ENCODE measurements around the gene PLA2G2C.

DNA sequence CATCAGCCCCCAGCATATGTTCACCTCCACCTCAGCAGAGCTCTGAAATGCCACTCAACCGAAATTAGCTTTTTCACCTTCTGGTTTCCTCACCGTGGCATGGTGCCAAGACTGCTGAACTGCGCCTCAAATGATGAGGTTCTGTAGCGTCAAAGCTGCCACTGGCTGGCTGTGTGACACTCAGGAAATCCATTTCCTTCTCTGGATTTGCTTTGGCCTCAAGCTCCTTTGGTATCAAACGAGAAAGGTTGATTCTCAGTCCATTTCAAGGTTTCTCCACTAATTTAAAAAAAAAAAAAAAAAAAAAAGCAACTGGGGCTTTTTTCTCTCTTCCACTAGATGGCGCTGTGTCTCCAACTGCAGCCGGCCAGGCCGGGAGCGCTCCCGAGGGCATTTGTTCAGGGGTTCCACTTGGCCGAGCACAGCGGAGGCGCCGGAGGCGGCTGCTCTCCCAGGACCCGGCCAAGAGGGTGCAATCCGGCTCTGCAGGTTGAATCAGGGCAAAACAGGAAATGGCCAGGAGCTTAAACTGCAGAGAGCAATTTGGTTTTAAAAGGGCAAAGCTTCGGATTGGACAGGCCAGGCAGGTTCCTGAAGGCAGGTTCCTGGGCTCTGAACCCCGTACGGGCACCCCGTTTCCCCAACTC lies 26.5 kb upstream of the PLA2G2C start:
- TF ChIP-seq, protein P1, sequence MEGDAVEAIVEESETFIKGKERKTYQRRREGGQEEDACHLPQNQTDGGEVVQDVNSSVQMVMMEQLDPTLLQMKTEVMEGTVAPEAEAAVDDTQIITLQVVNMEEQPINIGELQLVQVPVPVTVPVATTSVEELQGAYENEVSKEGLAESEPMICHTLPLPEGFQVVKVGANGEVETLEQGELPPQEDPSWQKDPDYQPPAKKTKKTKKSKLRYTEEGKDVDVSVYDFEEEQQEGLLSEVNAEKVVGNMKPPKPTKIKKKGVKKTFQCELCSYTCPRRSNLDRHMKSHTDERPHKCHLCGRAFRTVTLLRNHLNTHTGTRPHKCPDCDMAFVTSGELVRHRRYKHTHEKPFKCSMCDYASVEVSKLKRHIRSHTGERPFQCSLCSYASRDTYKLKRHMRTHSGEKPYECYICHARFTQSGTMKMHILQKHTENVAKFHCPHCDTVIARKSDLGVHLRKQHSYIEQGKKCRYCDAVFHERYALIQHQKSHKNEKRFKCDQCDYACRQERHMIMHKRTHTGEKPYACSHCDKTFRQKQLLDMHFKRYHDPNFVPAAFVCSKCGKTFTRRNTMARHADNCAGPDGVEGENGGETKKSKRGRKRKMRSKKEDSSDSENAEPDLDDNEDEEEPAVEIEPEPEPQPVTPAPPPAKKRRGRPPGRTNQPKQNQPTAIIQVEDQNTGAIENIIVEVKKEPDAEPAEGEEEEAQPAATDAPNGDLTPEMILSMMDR (conservative IDR thresholded peaks at IDR 0.05; ENCODE audit: low read depth in 2 of 2) = peak; percentile 76 to 82
- TF ChIP-seq POLR2AphosphoS5 (IDR thresholded peaks at IDR 0.05; ENCODE audit: low read depth) (no peak), EZH2 (IDR thresholded peaks at IDR 0.05; ENCODE audit: low read depth, unreplicated experiment) (no peak), STAT1 (IDR thresholded peaks at IDR 0.05; ENCODE audit: unreplicated experiment) (no peak), CREB1 (CRISPR knock-in tag; IDR thresholded peaks at IDR 0.05; ENCODE audit: low read depth) (no peak)
- TF ChIP-seq, protein P2, sequence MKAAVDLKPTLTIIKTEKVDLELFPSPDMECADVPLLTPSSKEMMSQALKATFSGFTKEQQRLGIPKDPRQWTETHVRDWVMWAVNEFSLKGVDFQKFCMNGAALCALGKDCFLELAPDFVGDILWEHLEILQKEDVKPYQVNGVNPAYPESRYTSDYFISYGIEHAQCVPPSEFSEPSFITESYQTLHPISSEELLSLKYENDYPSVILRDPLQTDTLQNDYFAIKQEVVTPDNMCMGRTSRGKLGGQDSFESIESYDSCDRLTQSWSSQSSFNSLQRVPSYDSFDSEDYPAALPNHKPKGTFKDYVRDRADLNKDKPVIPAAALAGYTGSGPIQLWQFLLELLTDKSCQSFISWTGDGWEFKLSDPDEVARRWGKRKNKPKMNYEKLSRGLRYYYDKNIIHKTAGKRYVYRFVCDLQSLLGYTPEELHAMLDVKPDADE (IDR thresholded peaks at IDR 0.05) = peak; percentile 49; the same call in 1 of the 2 replicates
